Ishikawa (cell line): Measurements from ENCODE around the gene P2RX6.

Experiments
- CEBPB ChIP-seq: IDR thresholded peaks from 2 replicates; pipeline ENCODE4 v1.6.1; 2012
- CREB1 ChIP-seq: IDR thresholded peaks from 2 replicates; pipeline ENCODE4 v1.6.1; 2012; ENCODE audit warnings: low read depth
- EGR1 ChIP-seq: IDR thresholded peaks from 2 replicates; pipeline ENCODE4 v1.6.1; 2012
- EP300 ChIP-seq: IDR thresholded peaks from 2 replicates; pipeline ENCODE4 v1.6.1; 2012; ENCODE audit warnings: borderline replicate concordance
- FOXM1 ChIP-seq: IDR thresholded peaks from 2 replicates; pipeline ENCODE4 v1.6.1; 2012; ENCODE audit warnings: low read depth, borderline replicate concordance
- MAX ChIP-seq: IDR thresholded peaks from 2 replicates; pipeline ENCODE4 v1.6.1; 2012
- NFIC ChIP-seq: IDR thresholded peaks from 2 replicates; pipeline ENCODE4 v1.6.1; 2012
- RAD21 ChIP-seq: IDR thresholded peaks from 2 replicates; pipeline ENCODE4 v1.6.1; 2012; ENCODE audit warnings: low read depth
- REST ChIP-seq: IDR thresholded peaks from 2 replicates; pipeline ENCODE4 v1.6.1; 2012; ENCODE audit warnings: low read depth, mild to moderate bottlenecking
- TAF1 ChIP-seq: IDR thresholded peaks from 2 replicates; pipeline ENCODE4 v1.6.1; 2012; ENCODE audit warnings: low read depth, mild to moderate bottlenecking
- TCF12 ChIP-seq: IDR thresholded peaks from 2 replicates; pipeline ENCODE4 v1.6.1; 2012; ENCODE audit warnings: low read depth
- TEAD4 ChIP-seq: IDR thresholded peaks from 2 replicates; pipeline ENCODE4 v1.6.1; 2012
- USF1 ChIP-seq: IDR thresholded peaks from 2 replicates; pipeline ENCODE4 v1.6.1; 2012
- YY1 ChIP-seq: IDR thresholded peaks from 2 replicates; pipeline ENCODE4 v1.6.1; 2012; ENCODE audit warnings: low read depth
- ZBTB7A ChIP-seq: IDR thresholded peaks from 2 replicates; pipeline ENCODE4 v1.6.1; 2012; ENCODE audit warnings: low read depth

P2RX6 gene

GRCh38 chr22:21030621-21031544, 15.9 kb downstream of the P2RX6 start:
- TF ChIP-seq FOXM1 (no peak), USF1 (no peak), MAX (no peak), CREB1 (no peak), ZBTB7A (no peak), YY1 (no peak), TAF1 (no peak), EP300 (no peak), TCF12 (no peak), REST (no peak), NFIC (no peak), CEBPB (no peak), TEAD4 (no peak), EGR1 (no peak)

- TF ChIP-seq TAF1 = no peak
- TF ChIP-seq EP300 = no peak
- TF ChIP-seq ZBTB7A = no peak
- no peak for TF ChIP-seq RAD21
- TF ChIP-seq USF1 = no peak
- no peak for TF ChIP-seq NFIC
- TF ChIP-seq YY1 = no peak
- TF ChIP-seq FOXM1 = no peak
- no peak for TF ChIP-seq TCF12
- no peak for TF ChIP-seq TEAD4
- no peak for TF ChIP-seq EGR1
- TF ChIP-seq REST = no peak
- no peak for TF ChIP-seq CEBPB
- no peak for TF ChIP-seq MAX
- no peak for TF ChIP-seq CREB1
Measured at GRCh38 chr22:21031545-21032036, 16.6 kb downstream of the P2RX6 start.

GRCh38 chr22:21032037-21032867, 17.3 kb downstream of the P2RX6 start, which contains the start of gene SLC7A4:
TSS of gene SLC7A4 (minus strand) at chr22:21032561. CDS start at chr22:21031812, 749 bp downstream.
- TF ChIP-seq TEAD4 (no peak), EGR1 (no peak), MAX (no peak), CEBPB (no peak), NFIC (no peak), CREB1 (no peak), RAD21 (no peak)

GRCh38 chr22:21032868-21033688, 18.1 kb downstream of the P2RX6 start:
- no peak for TF ChIP-seq EP300
- no peak for TF ChIP-seq YY1
- TF ChIP-seq CEBPB = no peak
- no peak for TF ChIP-seq MAX
- TF ChIP-seq TEAD4 = no peak
- TF ChIP-seq CREB1 = no peak
- no peak for TF ChIP-seq NFIC
- TF ChIP-seq ZBTB7A = no peak
- TF ChIP-seq RAD21 = no peak
- no peak for TF ChIP-seq TAF1
- no peak for TF ChIP-seq TCF12
- TF ChIP-seq FOXM1 = no peak
- no peak for TF ChIP-seq REST
- no peak for TF ChIP-seq EGR1
- TF ChIP-seq USF1 = no peak
